Measurements from ENCODE around the gene PPFIBP1.
A peak's percentile ranks its signal among the peaks of the same experiment; 100 is the strongest.

PPFIBP1 gene

GRCh38 chr12:27523642-27524493 is at the start of gene PPFIBP1:
TSS of gene PPFIBP1 (plus strand) at chr12:27524206. CDS start at chr12:27633397, 109,191 bp downstream.
- H3K27me3 ChIP-seq (ENCODE audit: control insufficient read depth, insufficient read depth, low read length), result no peaks in the 10 kb centered on the region
- no peak for TF ChIP-seq CTCF (IDR thresholded peaks at IDR 0.05)
- H3K9ac ChIP-seq, result peak within 1 kb of the TSS; percentile 12
- H3K79me2 ChIP-seq, result no peaks in the 10 kb centered on the region
- no peaks in the 10 kb centered on the region for H3K9me3 ChIP-seq (ENCODE audit: control insufficient read depth, low read length)
- H3K4me3 ChIP-seq (ENCODE audit: low read depth, low read length), result peak within 1 kb of the TSS; percentile 72
- H3K36me3 ChIP-seq (ENCODE audit: control insufficient read depth, insufficient read depth, low read length), result no peaks in the 10 kb centered on the region
- H3K27ac ChIP-seq, result peak within 1 kb of the TSS; percentile 88
- peak within 1 kb of the TSS; percentile 77 for H3K4me2 ChIP-seq (ENCODE audit: low read length)
- peak within 1 kb of the TSS; percentile 94 for H2AFZ ChIP-seq
- H3K4me1 ChIP-seq, result no peaks in the 10 kb centered on the region

GRCh38 chr12:27474344-27474743 is 49.7 kb upstream of the PPFIBP1 start:
- H3K9me3 ChIP-seq (ENCODE audit: control insufficient read depth, low read length), result peaks cover 5% of the 10 kb centered on the region
- no peaks in the 10 kb centered on the region for H3K27me3 ChIP-seq (ENCODE audit: control insufficient read depth, insufficient read depth, low read length)
- no peak overlapping the region for H3K4me3 ChIP-seq (ENCODE audit: low read depth, low read length)
- H2AFZ ChIP-seq, result no peak overlapping the region
- no peak for TF ChIP-seq CTCF (IDR thresholded peaks at IDR 0.05)
- H3K4me1 ChIP-seq, result no peaks in the 10 kb centered on the region
- no peaks in the 10 kb centered on the region for H3K79me2 ChIP-seq
- no peaks in the 10 kb centered on the region for H3K36me3 ChIP-seq (ENCODE audit: control insufficient read depth, insufficient read depth, low read length)
- no peak overlapping the region for H3K27ac ChIP-seq
- no peak overlapping the region for H3K4me2 ChIP-seq (ENCODE audit: low read length)
- no peak overlapping the region for H3K9ac ChIP-seq

- Histone ChIP-seq H2AFZ (no peak overlapping the region), H3K27ac (no peak overlapping the region), H3K36me3 (ENCODE audit: control insufficient read depth, insufficient read depth, low read length) (no peaks in the 10 kb centered on the region), H3K4me2 (ENCODE audit: low read length) (no peak overlapping the region), H3K4me1 (no peaks in the 10 kb centered on the region), H3K79me2 (no peaks in the 10 kb centered on the region), H3K27me3 (ENCODE audit: control insufficient read depth, insufficient read depth, low read length) (no peaks in the 10 kb centered on the region), H3K4me3 (ENCODE audit: low read depth, low read length) (no peak overlapping the region), H3K9ac (no peak overlapping the region), H3K9me3 (ENCODE audit: control insufficient read depth, low read length) (peaks cover 5% of the 10 kb centered on the region)
- TF ChIP-seq CTCF (IDR thresholded peaks at IDR 0.05), result no peak
Measured at GRCh38 chr12:27477049-27477448, 47.0 kb upstream of the PPFIBP1 start.

- Histone ChIP-seq H3K79me2 (no peaks in the 10 kb centered on the region), H3K9me3 (ENCODE audit: control insufficient read depth, low read length) (peaks cover 5% of the 10 kb centered on the region), H3K4me3 (ENCODE audit: low read depth, low read length) (no peak overlapping the region), H3K4me2 (ENCODE audit: low read length) (no peak overlapping the region), H3K27ac (no peak overlapping the region), H2AFZ (no peak overlapping the region), H3K4me1 (no peaks in the 10 kb centered on the region), H3K36me3 (ENCODE audit: control insufficient read depth, insufficient read depth, low read length) (no peaks in the 10 kb centered on the region), H3K27me3 (ENCODE audit: control insufficient read depth, insufficient read depth, low read length) (no peaks in the 10 kb centered on the region), H3K9ac (no peak overlapping the region)
- no peak for TF ChIP-seq CTCF (IDR thresholded peaks at IDR 0.05)
Measured at GRCh38 chr12:27478949-27479348, 45.1 kb upstream of the PPFIBP1 start.

GRCh38 chr12:27480016-27480415 is 44.0 kb upstream of the PPFIBP1 start:
- no peak overlapping the region for H3K27ac ChIP-seq
- no peak for TF ChIP-seq CTCF (IDR thresholded peaks at IDR 0.05)
- no peak overlapping the region for H3K9ac ChIP-seq
- H3K9me3 ChIP-seq (ENCODE audit: control insufficient read depth, low read length), result peaks cover 5% of the 10 kb centered on the region
- no peak overlapping the region for H3K4me3 ChIP-seq (ENCODE audit: low read depth, low read length)
- no peaks in the 10 kb centered on the region for H3K27me3 ChIP-seq (ENCODE audit: control insufficient read depth, insufficient read depth, low read length)
- no peak overlapping the region for H2AFZ ChIP-seq
- no peaks in the 10 kb centered on the region for H3K4me1 ChIP-seq
- no peaks in the 10 kb centered on the region for H3K79me2 ChIP-seq
- no peak overlapping the region for H3K4me2 ChIP-seq (ENCODE audit: low read length)
- no peaks in the 10 kb centered on the region for H3K36me3 ChIP-seq (ENCODE audit: control insufficient read depth, insufficient read depth, low read length)
